NCI-H2171 treated with DMSO at 0.1 percent for 48 hours (cell line): ENCODE measurements around the gene FIGN.

Experiments
- DNase-seq: peaks from one replicate; lab custom pipeline; 2025; lab: John Stamatoyannopoulos, UW

Gene FIGN

GRCh38 chr2:163558251-163559021 is 177.4 kb downstream of the FIGN start:
- DNase-seq: no peak

- no peak for DNase-seq
These were observed 179.3 kb downstream of the FIGN start for GRCh38 chr2:163556511-163556910.

GRCh38 chr2:163554864-163555263 is 180.9 kb downstream of the FIGN start:
- DNase-seq: no peak

GRCh38 chr2:163553601-163554000 is 182.2 kb downstream of the FIGN start:
- DNase-seq: no peak

GRCh38 chr2:163552758-163553157 is 183.1 kb downstream of the FIGN start:
- DNase-seq: no peak

- no peak for DNase-seq
These were observed 184.0 kb downstream of the FIGN start for GRCh38 chr2:163551616-163552373.

- no peak for DNase-seq
These were observed 186.8 kb downstream of the FIGN start for GRCh38 chr2:163548970-163549369.
